NT2/D1 (cell line): ENCODE data around the gene LSM14B.
A peak's percentile ranks its signal among the peaks of the same experiment; 100 is the strongest.

Experiments
- DNase-seq: peaks from one replicate; pipeline ENCODE4 v3.0.0-alpha.2; 2011; ENCODE audit warnings: low read depth, low spot score
- H3K27me3 ChIP-seq: 2 replicates; pipeline ENCODE4 v1.6.0; 2011; ENCODE audit warnings: mild to moderate bottlenecking; ENCODE audit not compliant: insufficient read length, insufficient read depth
- H3K36me3 ChIP-seq: 2 replicates; pipeline ENCODE4 v1.6.1; 2011; ENCODE audit warnings: mild to moderate bottlenecking, low read length, mixed read lengths; ENCODE audit not compliant: insufficient read depth, insufficient read length
- H3K4me1 ChIP-seq: 2 replicates; pipeline ENCODE4 v1.5.1; 2011; ENCODE audit not compliant: insufficient read depth, insufficient read length
- H3K4me3 ChIP-seq: 2 replicates; pipeline ENCODE4 v1.5.1; 2011; ENCODE audit warnings: low read depth; ENCODE audit not compliant: insufficient read length
- H3K9ac ChIP-seq: 2 replicates; pipeline ENCODE4 v1.6.0; 2011; ENCODE audit warnings: low read depth; ENCODE audit not compliant: insufficient read length
- H3K9me3 ChIP-seq: 2 replicates; pipeline ENCODE4 v1.5.1; 2011; ENCODE audit warnings: mild to moderate bottlenecking, low read length; ENCODE audit not compliant: insufficient read depth
- SUZ12 ChIP-seq: IDR thresholded peaks from 2 replicates; pipeline ENCODE4 v1.6.1; 2011; ENCODE audit not compliant: insufficient read length, insufficient read depth; ENCODE audit errors: extremely low read depth
- YY1 ChIP-seq: IDR thresholded peaks from 2 replicates; pipeline ENCODE4 v1.6.1; 2011; ENCODE audit not compliant: insufficient read length, insufficient read depth
- ZNF274 ChIP-seq: IDR thresholded peaks from 2 replicates; pipeline ENCODE4 v1.6.1; 2011; ENCODE audit warnings: mild to moderate bottlenecking, low read depth, low read length

LSM14B gene

DNA sequence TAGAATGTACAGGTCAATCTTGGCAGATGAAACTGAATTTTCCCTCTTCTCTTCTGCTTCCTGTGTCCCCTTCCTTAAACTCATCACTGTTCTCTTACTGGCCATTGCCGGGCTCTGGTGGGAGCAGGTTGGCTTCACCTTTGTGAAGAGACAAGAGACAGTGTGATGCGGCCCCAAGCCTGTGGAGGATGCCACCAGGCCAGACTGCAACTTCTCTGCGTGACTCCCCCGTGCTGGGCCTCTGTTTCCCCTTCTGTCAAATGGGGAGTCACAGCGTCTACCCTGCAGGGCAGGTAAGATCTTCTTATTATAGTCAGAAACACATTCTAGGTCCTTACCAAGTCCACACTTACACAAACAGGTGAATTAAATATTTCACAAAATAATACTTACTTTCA is 1.9 kb upstream of the LSM14B start:
- H3K9ac ChIP-seq: no peak overlapping the region
- TF ChIP-seq YY1 (no peak), SUZ12 (no peak), ZNF274 (no peak)
- H3K9me3 ChIP-seq: no peaks in the 10 kb centered on the region
- H3K36me3 ChIP-seq: peaks cover 19% of the 10 kb centered on the region
- H3K4me3 ChIP-seq: no peak overlapping the region
- H3K27me3 ChIP-seq: no peaks in the 10 kb centered on the region
- H3K4me1 ChIP-seq: peaks cover 19% of the 10 kb centered on the region
- no peak for DNase-seq

- no peak for DNase-seq
- Histone ChIP-seq H3K9ac (peak overlapping the region; percentile 74), H3K27me3 (no peaks in the 10 kb centered on the region), H3K36me3 (peaks cover 28% of the 10 kb centered on the region), H3K4me1 (peaks cover 19% of the 10 kb centered on the region), H3K4me3 (peak overlapping the region; percentile 54), H3K9me3 (no peaks in the 10 kb centered on the region)
- no peak for TF ChIP-seq ZNF274
- TF ChIP-seq YY1: no peak
- no peak for TF ChIP-seq SUZ12
Observed at GRCh38 chr20:62120990-62121775, 1.1 kb upstream of the LSM14B start.

- peaks cover 43% of the 10 kb centered on the region for H3K36me3 ChIP-seq
- H3K27me3 ChIP-seq: no peaks in the 10 kb centered on the region
- no peak for DNase-seq
- H3K4me3 ChIP-seq: peak overlapping the region; percentile 91
- H3K9me3 ChIP-seq: no peaks in the 10 kb centered on the region
- H3K4me1 ChIP-seq: peaks cover 19% of the 10 kb centered on the region
- no peak for TF ChIP-seq YY1
- no peak for TF ChIP-seq SUZ12
- no peak for TF ChIP-seq ZNF274
- peak overlapping the region; percentile 98 for H3K9ac ChIP-seq
Observed at GRCh38 chr20:62122654-62123449, 577 bp downstream of the LSM14B start.

GRCh38 chr20:62123450-62124118 is 1.3 kb downstream of the LSM14B start:
- H3K9ac ChIP-seq: peak overlapping the region; percentile 98
- H3K36me3 ChIP-seq: peaks cover 51% of the 10 kb centered on the region
- peak overlapping the region; percentile 91 for H3K4me3 ChIP-seq
- no peaks in the 10 kb centered on the region for H3K27me3 ChIP-seq
- DNase-seq: no peak
- H3K4me1 ChIP-seq: peaks cover 19% of the 10 kb centered on the region
- TF ChIP-seq YY1 (no peak), SUZ12 (no peak), ZNF274 (no peak)
- no peaks in the 10 kb centered on the region for H3K9me3 ChIP-seq

- H3K36me3 ChIP-seq: peaks cover 76% of the 10 kb centered on the region
- H3K9ac ChIP-seq: no peak overlapping the region
- H3K4me3 ChIP-seq: no peak overlapping the region
- no peaks in the 10 kb centered on the region for H3K27me3 ChIP-seq
- H3K9me3 ChIP-seq: no peaks in the 10 kb centered on the region
- H3K4me1 ChIP-seq: peaks cover 7% of the 10 kb centered on the region
- TF ChIP-seq YY1 (no peak), ZNF274 (no peak), SUZ12 (no peak)
- no peak for DNase-seq
Observed at GRCh38 chr20:62126141-62126540, 3.9 kb downstream of the LSM14B start.

- Histone ChIP-seq H3K9me3 (no peaks in the 10 kb centered on the region), H3K36me3 (peaks cover 93% of the 10 kb centered on the region), H3K4me1 (peaks cover 7% of the 10 kb centered on the region), H3K4me3 (no peak overlapping the region), H3K27me3 (no peaks in the 10 kb centered on the region), H3K9ac (no peak overlapping the region)
- no peak for DNase-seq
- TF ChIP-seq ZNF274: no peak
- TF ChIP-seq YY1: no peak
- TF ChIP-seq SUZ12: no peak
Observed at GRCh38 chr20:62127799-62128198, 5.5 kb downstream of the LSM14B start.

GRCh38 chr20:62128502-62128901 is 6.2 kb downstream of the LSM14B start:
- no peaks in the 10 kb centered on the region for H3K27me3 ChIP-seq
- peaks cover 99% of the 10 kb centered on the region for H3K36me3 ChIP-seq
- no peak overlapping the region for H3K9ac ChIP-seq
- TF ChIP-seq SUZ12: no peak
- no peak for TF ChIP-seq YY1
- TF ChIP-seq ZNF274: no peak
- H3K4me1 ChIP-seq: peaks cover 7% of the 10 kb centered on the region
- H3K4me3 ChIP-seq: no peak overlapping the region
- DNase-seq: no peak
- H3K9me3 ChIP-seq: no peaks in the 10 kb centered on the region
